Left ventricle myocardium inferior (tissue), 1 donor: ENCODE data around the gene HERPUD2. TPM values are rescaled to one million over a fixed set of nuclear protein-coding genes. Genes with fewer than 3 reads are reported as not detected.
"Not testable (repeated sequence)": the region's sequence is repeated elsewhere in the genome, so short reads cannot be mapped to it uniquely, and the experiment has no call there.

Experiments
- DNase-seq: peaks from one replicate; pipeline ENCODE4 v3.0.0-alpha.2; 2020
- H3K27ac ChIP-seq: fragments of 200-600 bp; replicated peaks from 2 replicates; pipeline ENCODE4 v1.8.0; 2021
- H3K27me3 ChIP-seq: fragments of 200-600 bp; 2 replicates; pipeline ENCODE4 v1.8.0; 2021; ENCODE audit warnings: low read depth
- H3K36me3 ChIP-seq: fragments of 200-600 bp; 2 replicates; pipeline ENCODE4 v1.8.0; 2021
- H3K4me1 ChIP-seq: fragments of 200-600 bp; 2 replicates; pipeline ENCODE4 v1.8.0; 2021
- H3K4me3 ChIP-seq: fragments of 200-600 bp; 2 replicates; pipeline ENCODE4 v1.8.0; 2021; ENCODE audit warnings: mild to moderate bottlenecking, moderate library complexity
- H3K9me3 ChIP-seq: fragments of 200-600 bp; replicated peaks from 2 replicates; pipeline ENCODE4 v1.8.0; 2021
- intact Hi-C: fragments of 100-400 bp; cut with micrococcal nuclease; formaldehyde crosslinking; loops from one replicate; pipeline ENCODE4 v1.11.0; 2022
- total RNA-seq: library from RNA; stranded (reverse); fragmentation: NEBNext Ultra II Directional; extraction: Animal tissue kit (Norgen Biotek cat#: 25700); gene quantifications from one replicate; pipeline ENCODE4 v1.2.1, GENCODE V29; 2021
- TF ChIP-seq, protein P1 (sequence below): fragments of 200-600 bp; IDR thresholded peaks from 2 replicates; pipeline ENCODE4 v1.8.0; 2021; ENCODE audit warnings: antibody characterized with exemption, mild to moderate bottlenecking, borderline replicate concordance
- donor health status: DM: no; HTN: yes; CAD: no; lungs with severe emphysema.

Gene HERPUD2
- total RNA-seq, 1 donor from 2014 or later, result 13.6 TPM

DNA sequence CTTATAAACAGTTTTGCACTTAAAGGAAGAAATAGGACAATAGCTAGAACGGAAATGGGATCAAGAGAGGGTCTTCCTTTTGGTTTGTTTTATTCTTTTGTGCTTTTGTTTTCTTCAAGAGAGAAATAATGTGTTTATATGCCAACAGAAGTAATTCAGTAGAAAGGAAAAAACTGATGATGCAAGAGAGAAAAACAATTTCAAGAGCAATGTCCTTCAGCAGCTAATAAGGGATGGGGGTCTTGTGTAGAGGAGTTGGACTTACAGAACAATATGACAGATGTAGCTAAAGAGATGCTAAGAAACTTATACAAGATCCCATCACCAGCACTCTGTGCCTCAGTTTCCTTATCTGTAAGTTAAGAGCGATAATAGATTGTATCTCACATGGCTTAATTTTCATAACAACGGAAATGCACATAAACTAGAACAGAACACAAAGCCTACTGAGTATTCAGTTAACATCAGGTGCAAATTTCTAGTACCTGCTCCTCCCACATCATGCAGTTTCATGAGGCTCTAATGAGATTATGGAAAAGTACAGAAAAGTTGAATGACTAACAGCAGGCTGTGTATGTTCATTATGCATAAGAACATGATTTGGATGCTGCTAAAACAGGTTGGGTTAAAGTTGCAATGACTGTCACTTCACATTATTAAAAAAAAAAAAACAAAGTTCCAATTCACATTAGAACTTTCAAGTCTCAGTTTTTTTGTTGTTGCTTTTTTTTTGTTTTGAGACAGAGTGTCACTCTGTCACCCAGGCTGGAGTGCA is 17.2 kb downstream of the HERPUD2 start:
- Histone ChIP-seq H3K4me3 (no peak overlapping the region), H3K9me3 (no peaks in the 10 kb centered on the region), H3K27me3 (no peaks in the 10 kb centered on the region), H3K4me1 (peaks cover 58% of the 10 kb centered on the region), H3K36me3 (no peaks in the 10 kb centered on the region), H3K27ac (no peak overlapping the region)
- TF ChIP-seq, protein P1, sequence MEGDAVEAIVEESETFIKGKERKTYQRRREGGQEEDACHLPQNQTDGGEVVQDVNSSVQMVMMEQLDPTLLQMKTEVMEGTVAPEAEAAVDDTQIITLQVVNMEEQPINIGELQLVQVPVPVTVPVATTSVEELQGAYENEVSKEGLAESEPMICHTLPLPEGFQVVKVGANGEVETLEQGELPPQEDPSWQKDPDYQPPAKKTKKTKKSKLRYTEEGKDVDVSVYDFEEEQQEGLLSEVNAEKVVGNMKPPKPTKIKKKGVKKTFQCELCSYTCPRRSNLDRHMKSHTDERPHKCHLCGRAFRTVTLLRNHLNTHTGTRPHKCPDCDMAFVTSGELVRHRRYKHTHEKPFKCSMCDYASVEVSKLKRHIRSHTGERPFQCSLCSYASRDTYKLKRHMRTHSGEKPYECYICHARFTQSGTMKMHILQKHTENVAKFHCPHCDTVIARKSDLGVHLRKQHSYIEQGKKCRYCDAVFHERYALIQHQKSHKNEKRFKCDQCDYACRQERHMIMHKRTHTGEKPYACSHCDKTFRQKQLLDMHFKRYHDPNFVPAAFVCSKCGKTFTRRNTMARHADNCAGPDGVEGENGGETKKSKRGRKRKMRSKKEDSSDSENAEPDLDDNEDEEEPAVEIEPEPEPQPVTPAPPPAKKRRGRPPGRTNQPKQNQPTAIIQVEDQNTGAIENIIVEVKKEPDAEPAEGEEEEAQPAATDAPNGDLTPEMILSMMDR, result no peak
- DNase-seq, result no peak
- intact Hi-C loops, result no loop called here

DNA sequence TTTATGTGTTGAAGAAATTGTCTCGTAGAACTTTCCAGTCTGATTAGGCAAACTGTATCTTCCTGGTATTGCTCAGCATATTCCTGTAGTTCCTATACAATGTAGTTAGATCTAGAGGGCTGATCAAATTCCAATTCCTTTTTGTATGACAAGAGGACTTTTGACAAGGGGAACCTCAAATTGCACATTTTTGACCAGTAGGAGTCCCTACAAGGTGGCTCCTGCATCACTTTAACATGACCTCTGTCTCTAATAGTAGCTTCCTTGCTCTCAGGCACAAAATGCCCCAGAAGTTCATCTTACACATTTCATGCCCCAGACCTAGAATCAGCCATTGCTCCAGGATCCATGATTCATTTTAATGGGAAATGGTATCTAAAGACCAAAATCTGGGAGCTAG is 18.7 kb downstream of the HERPUD2 start:
- H3K36me3 ChIP-seq, result no peaks in the 10 kb centered on the region
- no peaks in the 10 kb centered on the region for H3K27me3 ChIP-seq
- intact Hi-C loops, result no loop called here
- H3K9me3 ChIP-seq, result no peaks in the 10 kb centered on the region
- H3K4me3 ChIP-seq, result no peak overlapping the region
- DNase-seq, result no peak
- no peak overlapping the region for H3K27ac ChIP-seq
- H3K4me1 ChIP-seq, result peaks cover 66% of the 10 kb centered on the region
- TF ChIP-seq, protein P1, result no peak

DNA sequence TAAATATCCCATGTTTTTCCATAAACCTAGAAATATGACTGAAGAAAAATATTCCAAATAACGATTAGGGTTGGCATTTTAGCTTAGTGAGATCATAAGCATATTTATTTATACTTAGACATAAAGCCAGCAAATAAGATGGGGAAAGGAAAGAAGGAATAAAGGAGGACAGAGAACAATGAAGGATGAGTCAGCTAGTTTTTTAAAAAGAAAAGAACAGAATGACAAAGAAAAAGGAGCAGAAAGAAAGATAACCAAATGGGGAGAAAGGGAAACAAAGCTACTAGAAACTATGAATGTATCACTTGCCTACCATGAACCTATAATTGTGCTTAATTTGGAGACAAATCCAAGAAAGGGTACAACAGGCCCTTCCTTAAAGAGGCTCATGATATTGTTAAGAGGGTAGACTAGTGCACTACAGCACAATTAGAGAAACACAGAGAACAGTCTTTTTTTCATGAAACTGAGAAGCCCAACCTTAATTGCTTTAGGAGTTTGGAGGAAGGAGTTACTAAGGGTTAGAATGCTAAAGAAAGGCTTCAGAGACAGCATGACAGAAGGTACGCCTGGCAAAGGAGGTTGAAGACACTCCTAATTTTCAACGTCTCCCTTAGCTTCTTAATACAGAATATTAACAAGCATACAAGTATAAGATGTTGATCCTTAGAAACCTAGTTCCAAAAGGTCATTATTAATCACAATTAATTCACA is 23.9 kb downstream of the HERPUD2 start:
- TF ChIP-seq, protein P1, result no peak
- H3K4me1 ChIP-seq, result peaks cover 30% of the 10 kb centered on the region
- H3K27ac ChIP-seq, result no peak overlapping the region
- DNase-seq, result no peak
- H3K4me3 ChIP-seq, result no peak overlapping the region
- H3K36me3 ChIP-seq, result peaks cover 15% of the 10 kb centered on the region
- no peaks in the 10 kb centered on the region for H3K27me3 ChIP-seq
- intact Hi-C loops, result no loop called here
- H3K9me3 ChIP-seq, result no peaks in the 10 kb centered on the region

DNA sequence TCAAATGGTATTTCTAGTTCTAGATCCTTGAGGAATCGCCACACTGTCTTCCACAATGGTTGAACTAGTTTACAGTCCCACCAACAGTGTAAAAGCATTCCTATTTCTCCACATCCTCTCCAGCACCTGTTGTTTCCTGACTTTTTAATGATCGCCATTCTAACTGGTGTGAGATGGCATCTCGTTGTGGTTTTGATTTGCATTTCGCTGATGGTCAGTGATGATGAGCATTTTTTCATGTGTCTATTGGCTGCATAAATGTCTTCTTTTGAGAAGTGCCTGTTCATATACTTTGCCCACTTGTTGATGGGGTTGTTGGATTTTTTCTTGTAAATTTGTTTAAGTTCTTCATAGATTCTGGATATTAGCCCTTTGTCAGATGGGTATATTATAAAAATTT is 34.5 kb downstream of the HERPUD2 start:
- peaks cover 40% of the 10 kb centered on the region for H3K36me3 ChIP-seq
- H3K4me3 ChIP-seq, intact Hi-C loops: not testable (repeated sequence)

DNA sequence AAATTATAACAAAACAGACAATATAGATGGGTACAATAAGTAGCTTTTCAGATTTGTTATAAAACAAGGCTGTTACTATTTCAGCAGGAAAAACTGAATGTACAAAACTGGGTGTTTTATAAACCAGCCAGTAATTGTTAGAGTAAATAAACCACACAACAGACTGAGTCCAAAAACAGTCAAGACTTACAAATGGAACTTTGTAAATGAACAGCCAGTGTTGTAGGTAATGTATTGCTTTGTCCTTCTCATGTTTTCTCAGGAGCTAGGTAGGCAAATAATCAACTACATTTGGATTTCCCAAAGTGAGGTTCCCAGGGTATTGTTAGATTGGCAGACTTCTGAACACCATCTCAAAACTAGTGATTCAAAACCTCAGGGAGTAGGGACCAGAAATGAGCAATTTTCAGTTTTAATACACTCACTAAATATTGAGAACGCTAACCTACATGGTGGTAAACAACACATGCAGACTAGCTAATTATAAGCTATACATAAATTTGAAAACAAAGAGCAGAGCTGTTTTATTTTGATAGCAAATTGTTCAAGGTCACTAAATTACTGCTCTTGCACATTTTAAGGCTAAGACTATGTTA is 36.2 kb downstream of the HERPUD2 start:
- Histone ChIP-seq H3K4me3 (no peak overlapping the region), H3K27ac (no peak overlapping the region), H3K27me3 (no peaks in the 10 kb centered on the region), H3K4me1 (no peaks in the 10 kb centered on the region), H3K36me3 (peaks cover 24% of the 10 kb centered on the region), H3K9me3 (peaks cover 10% of the 10 kb centered on the region)
- no peak for DNase-seq
- intact Hi-C loops, result no loop called here
- TF ChIP-seq, protein P1, result no peak

More for the DNA sequence above, 34.5 kb downstream of the HERPUD2 start:
- peaks cover 12% of the 10 kb centered on the region for H3K9me3 ChIP-seq
- H3K4me1 ChIP-seq, H3K27me3 ChIP-seq, DNase-seq, H3K27ac ChIP-seq: not testable (repeated sequence)
